ENCODE data around the gene CCDC82. TPM values are rescaled to one million over a fixed set of nuclear protein-coding genes. Genes with fewer than 3 reads are reported as not detected.

The CCDC82 gene
- total RNA-seq, 4 donors from 2014 or later: 17.3 to 28.9 (median 24.7) TPM

GRCh38 chr11:96394773-96395172 lies 5.1 kb upstream of the CCDC82 start:
- ATAC-seq: no peak
- Histone ChIP-seq H3K4me1 (peaks cover 0 to 20% (median 0%) of the 10 kb centered on the region in 3 donors), H3K27ac (no peak overlapping the region), H3K27me3 (no peaks in the 10 kb centered on the region), H3K9me3 (no peaks in the 10 kb centered on the region), H3K4me3 (no peak overlapping the region), H3K36me3 (no peaks in the 10 kb centered on the region)
- TF ChIP-seq POLR2AphosphoS5 (IDR thresholded peaks at IDR 0.05) (no peak), EP300 (IDR thresholded peaks at IDR 0.05) (no peak), CTCF (IDR thresholded peaks at IDR 0.05) (no peak), POLR2A (IDR thresholded peaks at IDR 0.05) (no peak)

GRCh38 chr11:96393753-96394348 lies 4.1 kb upstream of the CCDC82 start:
- 15 to 30% methylated on average over 1 of the region's 1 CpG for WGBS, 2 donors (ENCODE audit: low coverage in 1 of 2)
- H3K27me3 ChIP-seq: no peaks in the 10 kb centered on the region
- TF ChIP-seq POLR2AphosphoS5 (IDR thresholded peaks at IDR 0.05) (no peak), EP300 (IDR thresholded peaks at IDR 0.05) (no peak), CTCF (IDR thresholded peaks at IDR 0.05) (peak; percentile 51 to 69 (median 58)), POLR2A (IDR thresholded peaks at IDR 0.05) (no peak)
- H3K27ac ChIP-seq: no peak overlapping the region
- no peaks in the 10 kb centered on the region for H3K36me3 ChIP-seq
- no peak overlapping the region for H3K4me3 ChIP-seq
- ATAC-seq: no peak
- H3K4me1 ChIP-seq: peaks cover under 1 to 22% (median 1%) of the 10 kb centered on the region in 3 donors
- H3K9me3 ChIP-seq: no peaks in the 10 kb centered on the region

GRCh38 chr11:96391698-96392307 lies 2.1 kb upstream of the CCDC82 start:
- H3K4me3 ChIP-seq: no peak overlapping the region
- no peak for TF ChIP-seq POLR2AphosphoS5 (IDR thresholded peaks at IDR 0.05)
- no peak for TF ChIP-seq CTCF (IDR thresholded peaks at IDR 0.05)
- TF ChIP-seq EP300 (IDR thresholded peaks at IDR 0.05): no peak
- no peak for TF ChIP-seq POLR2A (IDR thresholded peaks at IDR 0.05)
- H3K27ac ChIP-seq: no peak overlapping the region
- H3K27me3 ChIP-seq: no peaks in the 10 kb centered on the region
- no peak for ATAC-seq
- 87 to 97% methylated on average over 3 of the region's 3 CpGs for WGBS, 2 donors (ENCODE audit: low coverage in 1 of 2)
- H3K36me3 ChIP-seq: no peaks in the 10 kb centered on the region
- no peaks in the 10 kb centered on the region for H3K9me3 ChIP-seq
- H3K4me1 ChIP-seq: peaks cover 5 to 43% (median 7%) of the 10 kb centered on the region in 3 donors

GRCh38 chr11:96390488-96390792 lies 728 bp upstream of the CCDC82 start:
- no peak for ATAC-seq
- no peaks in the 10 kb centered on the region for H3K9me3 ChIP-seq
- peak overlapping the region; percentile 60 to 92 (median 90) for H3K27ac ChIP-seq
- H3K4me3 ChIP-seq: peak overlapping the region; percentile 74 to 83
- TF ChIP-seq EP300 (IDR thresholded peaks at IDR 0.05) (no peak), POLR2AphosphoS5 (IDR thresholded peaks at IDR 0.05) (no peak), CTCF (IDR thresholded peaks at IDR 0.05) (no peak), POLR2A (IDR thresholded peaks at IDR 0.05) (no peak)
- peaks cover 5 to 44% (median 7%) of the 10 kb centered on the region in 3 donors for H3K4me1 ChIP-seq
- H3K36me3 ChIP-seq: peaks cover 0 to 4% of the 10 kb centered on the region in 2 donors
- WGBS, 2 donors (ENCODE audit: low coverage in 1 of 2): 18 to 48% methylated on average over 5 to 6 of the region's 6 CpGs
- H3K27me3 ChIP-seq: no peaks in the 10 kb centered on the region
